HK-2 (cell line): Measurements from ENCODE around the gene GNL3.
A peak's percentile ranks its signal among the peaks of the same experiment; 100 is the strongest.
"Not testable (repeated sequence)": the region's sequence is repeated elsewhere in the genome, so short reads cannot be mapped to it uniquely, and the experiment has no call there.

Source experiments
- DNase-seq: peaks from one replicate; pipeline ENCODE4 v3.0.0-alpha.2; 2018; ENCODE audit not compliant: unreplicated experiment

Gene GNL3

GRCh38 chr3:52685709-52686691 is at the start of gene GNL3, which contains the start of gene PBRM1:
TSS of gene GNL3 (plus strand) at chr3:52686032. CDS start at chr3:52686093, 61 bp downstream.
TSS of gene PBRM1 (minus strand) at chr3:52685913.
- DNase-seq: peak; percentile 86

- DNase-seq: no peak
Measured at GRCh38 chr3:52636673-52637072, 49.2 kb upstream of the GNL3 start.

- DNase-seq: no peak
Measured at GRCh38 chr3:52645549-52645948, 40.3 kb upstream of the GNL3 start.

- DNase-seq: no peak
Measured at GRCh38 chr3:52649461-52650210, 36.2 kb upstream of the GNL3 start.

GRCh38 chr3:52650439-52650838 is 35.4 kb upstream of the GNL3 start:
- no peak for DNase-seq

GRCh38 chr3:52651592-52651991 is 34.2 kb upstream of the GNL3 start:
- DNase-seq: no peak

GRCh38 chr3:52655895-52656294 is 29.9 kb upstream of the GNL3 start:
- DNase-seq: no peak

GRCh38 chr3:52660046-52660445 is 25.8 kb upstream of the GNL3 start:
- no peak for DNase-seq

- DNase-seq: no peak
Measured at GRCh38 chr3:52663098-52663497, 22.7 kb upstream of the GNL3 start.

GRCh38 chr3:52670621-52671521 is 15.0 kb upstream of the GNL3 start:
- peak; percentile 66 for DNase-seq

GRCh38 chr3:52671676-52672075 is 14.2 kb upstream of the GNL3 start:
- no peak for DNase-seq

GRCh38 chr3:52676201-52676600 is 9.6 kb upstream of the GNL3 start:
- not testable (repeated sequence) for DNase-seq

- DNase-seq: no peak
Measured at GRCh38 chr3:52678265-52679198, 7.3 kb upstream of the GNL3 start.

- DNase-seq: no peak
Measured at GRCh38 chr3:52679199-52679538, 6.7 kb upstream of the GNL3 start.

- DNase-seq: no peak
Measured at GRCh38 chr3:52679811-52680210, 6.0 kb upstream of the GNL3 start.

GRCh38 chr3:52681596-52681995 is 4.2 kb upstream of the GNL3 start:
- DNase-seq: no peak

- peak; percentile 22 for DNase-seq
Measured at GRCh38 chr3:52682016-52682415, 3.8 kb upstream of the GNL3 start.

- no peak for DNase-seq
Measured at GRCh38 chr3:52683611-52684010, 2.2 kb upstream of the GNL3 start.

- no peak for DNase-seq
Measured at GRCh38 chr3:52684184-52684583, 1.6 kb upstream of the GNL3 start.

GRCh38 chr3:52685285-52685708 is 535 bp upstream of the GNL3 start:
- DNase-seq: peak; percentile 73

GRCh38 chr3:52688266-52688665 is 2.4 kb downstream of the GNL3 start:
- no peak for DNase-seq
